Suprapubic skin (tissue), 4 donors: ENCODE data around the gene IAH1.

Experiments
- CTCF ChIP-seq, 2 donors: fragments of 200-600 bp in 1 of 2; fragments of 450-650 bp in 1 of 2; sonication (generic) in 1 of 2; IDR thresholded peaks; one replicate each; pipeline ENCODE4 v1.5.1; 2016 to 2019; ENCODE audit warnings: antibody characterized with exemption in 2 of 2, mild to moderate bottlenecking in 1 of 2, moderate library complexity in 1 of 2
- EP300 ChIP-seq: sonication (generic); formaldehyde crosslinking; IDR thresholded peaks from one replicate; pipeline ENCODE4 v1.6.1; 2017; ENCODE audit warnings: antibody characterized with exemption
- POLR2AphosphoS5 ChIP-seq, 3 donors: sonication (generic); formaldehyde crosslinking; IDR thresholded peaks; one replicate each; pipeline ENCODE4 v1.6.1; 2017; ENCODE audit warnings: antibody characterized with exemption in 3 of 3

GRCh38 chr2:9440058-9440727 lies 34.2 kb upstream of the IAH1 start:
- TF ChIP-seq CTCF (IDR thresholded peaks at IDR 0.05) = no peak
- no peak for TF ChIP-seq EP300
- TF ChIP-seq POLR2AphosphoS5 (IDR thresholded peaks at IDR 0.05) = no peak
